ENCODE measurements around the gene CFH. TPM values are rescaled to one million over a fixed set of nuclear protein-coding genes. Genes with fewer than 3 reads are reported as not detected.

The CFH gene
- total and polyA plus RNA-seq, 2 donors (not counting 3 experiments of a cell fraction or from before 2014, with no cell fraction given) = 20.7 to 25.3 TPM

- Histone ChIP-seq H3K4me2 (ENCODE audit: insufficient read depth, low read length) (no peak overlapping the region), H3K4me1 (ENCODE audit: control insufficient read depth, extremely low read depth, insufficient read depth, low read length) (no peaks in the 10 kb centered on the region), H3K9me3 (replicated peaks; ENCODE audit: control insufficient read depth, insufficient read depth, low read length) (no peaks in the 10 kb centered on the region), H4K20me1 (replicated peaks; ENCODE audit: control insufficient read depth, extremely low read depth, insufficient read depth, low read length) (no peaks in the 10 kb centered on the region), H2AFZ (ENCODE audit: low read depth, low read length) (no peak overlapping the region), H3K79me2 (ENCODE audit: control insufficient read depth, insufficient read depth, low read length) (no peaks in the 10 kb centered on the region), H3K9me1 (replicated peaks; ENCODE audit: control insufficient read depth, extremely low read depth, insufficient read depth, low read length) (no peaks in the 10 kb centered on the region), H3K9ac (replicated peaks; ENCODE audit: extremely low read depth, insufficient read depth, low read length) (no peak overlapping the region), H3K4me3 (replicated peaks in 1 of 3; ENCODE audit: insufficient read depth in 1 of 3, low read depth in 1 of 3, low read length in 3 of 3) (no peak overlapping the region), H3K36me3 (ENCODE audit: control insufficient read depth in 2 of 2, extremely low read depth in 1 of 2, insufficient read depth in 2 of 2, low read length in 2 of 2) (no peaks in the 10 kb centered on the region), H3K27ac (ENCODE audit: insufficient read depth, low read depth, low read length) (no peak overlapping the region), H3K27me3 (ENCODE audit: control insufficient read depth in 2 of 2, insufficient read depth in 2 of 2, low read length in 2 of 2) (no peaks in the 10 kb centered on the region)
- intact Hi-C loops (cut with micrococcal nuclease) (no loop called here), dilution Hi-C loops (cut with MboI; ENCODE audit: extremely low pct_ligation_motif_present, low sequenced_read_pairs) (no loop called here)
- DNase-seq (ENCODE audit: low read depth, low spot score) (no peak), FAIRE-seq (no peak)
- CTCF ChIA-PET = no interaction called here
- BruUV-seq (replicated peaks) = no TSS peak
- POLR2A ChIA-PET = no interaction called here
- TF ChIP-seq POLR2A (IDR thresholded peaks at IDR 0.05; ENCODE audit: low read depth, low read length) (no peak), MYC (IDR thresholded peaks at IDR 0.05; ENCODE audit: low read depth, low read length) (no peak), GATA2 (IDR thresholded peaks at IDR 0.05; ENCODE audit: insufficient read depth, insufficient read length, low read depth, low read length) (no peak)
Observed at GRCh38 chr1:196685506-196685905, 33.7 kb downstream of the CFH start.

- DNase-seq (ENCODE audit: low read depth, low spot score) = no peak
- no peaks in the 10 kb centered on the region for H3K9me3 ChIP-seq (replicated peaks; ENCODE audit: control insufficient read depth, insufficient read depth, low read length)
- intact Hi-C loops (cut with micrococcal nuclease) = no loop called here
- BruUV-seq (replicated peaks) = no TSS peak
- TF ChIP-seq CTCF (IDR thresholded peaks at IDR 0.05; ENCODE audit: extremely low read depth in 1 of 2, insufficient read depth in 1 of 2, low read depth in 1 of 2, low read length in 2 of 2) (no peak), MYC (IDR thresholded peaks at IDR 0.05; ENCODE audit: low read depth, low read length) (no peak), MAX (IDR thresholded peaks at IDR 0.05; ENCODE audit: insufficient read depth, insufficient read length) (no peak), POLR2A (IDR thresholded peaks at IDR 0.05; ENCODE audit: low read depth, low read length) (no peak), EZH2 (IDR thresholded peaks at IDR 0.05; ENCODE audit: borderline replicate concordance, low read depth, low read length, severe bottlenecking) (no peak), FOS (IDR thresholded peaks at IDR 0.05; ENCODE audit: borderline replicate concordance, insufficient read depth, low read length) (no peak), JUN (IDR thresholded peaks at IDR 0.05; ENCODE audit: borderline replicate concordance, insufficient read depth, insufficient read length, low read depth) (no peak), GATA2 (IDR thresholded peaks at IDR 0.05; ENCODE audit: insufficient read depth, insufficient read length, low read depth, low read length) (no peak), POLR2AphosphoS5 (IDR thresholded peaks at IDR 0.05; ENCODE audit: insufficient read depth, low read depth, low read length) (no peak)
- H3K9ac ChIP-seq (replicated peaks; ENCODE audit: extremely low read depth, insufficient read depth, low read length) = no peak overlapping the region
- no peak overlapping the region for H2AFZ ChIP-seq (ENCODE audit: low read depth, low read length)
- H3K27me3 ChIP-seq (ENCODE audit: control insufficient read depth in 2 of 2, insufficient read depth in 2 of 2, low read length in 2 of 2) = no peaks in the 10 kb centered on the region
- CTCF ChIA-PET = no interaction called here
- H3K9me1 ChIP-seq (replicated peaks; ENCODE audit: control insufficient read depth, extremely low read depth, insufficient read depth, low read length) = no peaks in the 10 kb centered on the region
- H3K4me3 ChIP-seq (replicated peaks in 1 of 3; ENCODE audit: insufficient read depth in 1 of 3, low read depth in 1 of 3, low read length in 3 of 3) = no peak overlapping the region
- no peaks in the 10 kb centered on the region for H3K4me1 ChIP-seq (ENCODE audit: control insufficient read depth, extremely low read depth, insufficient read depth, low read length)
- POLR2A ChIA-PET = no interaction called here
- no peak overlapping the region for H3K27ac ChIP-seq (ENCODE audit: insufficient read depth, low read depth, low read length)
- no peaks in the 10 kb centered on the region for H4K20me1 ChIP-seq (replicated peaks; ENCODE audit: control insufficient read depth, extremely low read depth, insufficient read depth, low read length)
- FAIRE-seq = no peak
- no peak overlapping the region for H3K4me2 ChIP-seq (ENCODE audit: insufficient read depth, low read length)
- dilution Hi-C loops (cut with MboI; ENCODE audit: extremely low pct_ligation_motif_present, low sequenced_read_pairs) = no loop called here
- H3K79me2 ChIP-seq (ENCODE audit: control insufficient read depth, insufficient read depth, low read length) = no peaks in the 10 kb centered on the region
- H3K36me3 ChIP-seq (ENCODE audit: control insufficient read depth in 2 of 2, extremely low read depth in 1 of 2, insufficient read depth in 2 of 2, low read length in 2 of 2) = no peaks in the 10 kb centered on the region
Observed at GRCh38 chr1:196689001-196689400, 37.2 kb downstream of the CFH start.

Measured in endothelial cell of umbilical vein (primary cell).